Parathyroid adenoma (tissue), 2 donors: Measurements from ENCODE around the gene NECAP2.
"Not testable (repeated sequence)": the region's sequence is repeated elsewhere in the genome, so short reads cannot be mapped to it uniquely, and the experiment has no call there.

Experiments
- H2AFZ ChIP-seq: fragments of 300-600 bp; sonication (generic); one replicate; pipeline ENCODE4 v1.7.0; 2017; ENCODE audit warnings: antibody characterized with exemption, mild to moderate bottlenecking
- H3K27ac ChIP-seq: fragments of 300-600 bp; sonication (generic); one replicate; pipeline ENCODE4 v1.7.0; 2017
- H3K27me3 ChIP-seq: fragments of 300-600 bp; sonication (generic); one replicate; pipeline ENCODE4 v1.7.0; 2017; ENCODE audit warnings: low read length; ENCODE audit not compliant: control insufficient read depth, insufficient read depth
- H3K36me3 ChIP-seq: fragments of 300-600 bp; sonication (generic); one replicate; pipeline ENCODE4 v1.7.0; 2017; ENCODE audit warnings: low read length; ENCODE audit not compliant: control insufficient read depth, insufficient read depth
- H3K4me1 ChIP-seq: fragments of 300-600 bp; sonication (generic); one replicate; pipeline ENCODE4 v1.7.0; 2017; ENCODE audit warnings: control low read depth
- H3K4me2 ChIP-seq: fragments of 300-600 bp; sonication (generic); one replicate; pipeline ENCODE4 v1.7.0; 2017; ENCODE audit warnings: low read length
- H3K4me3 ChIP-seq: fragments of 300-600 bp; sonication (generic); one replicate; pipeline ENCODE4 v1.7.0; 2017; ENCODE audit warnings: low read depth, low read length
- H3K79me2 ChIP-seq: fragments of 300-600 bp; sonication (generic); one replicate; pipeline ENCODE4 v1.7.0; 2017; ENCODE audit warnings: control low read depth
- H3K9ac ChIP-seq: fragments of 300-600 bp; sonication (generic); one replicate; pipeline ENCODE4 v1.7.0; 2017; ENCODE audit warnings: mild to moderate bottlenecking
- H3K9me3 ChIP-seq: fragments of 300-600 bp; sonication (generic); one replicate; pipeline ENCODE4 v1.7.0; 2017; ENCODE audit warnings: low read length; ENCODE audit not compliant: control insufficient read depth
- donor health status: primary hyperparathyroidism.

NECAP2 gene

DNA sequence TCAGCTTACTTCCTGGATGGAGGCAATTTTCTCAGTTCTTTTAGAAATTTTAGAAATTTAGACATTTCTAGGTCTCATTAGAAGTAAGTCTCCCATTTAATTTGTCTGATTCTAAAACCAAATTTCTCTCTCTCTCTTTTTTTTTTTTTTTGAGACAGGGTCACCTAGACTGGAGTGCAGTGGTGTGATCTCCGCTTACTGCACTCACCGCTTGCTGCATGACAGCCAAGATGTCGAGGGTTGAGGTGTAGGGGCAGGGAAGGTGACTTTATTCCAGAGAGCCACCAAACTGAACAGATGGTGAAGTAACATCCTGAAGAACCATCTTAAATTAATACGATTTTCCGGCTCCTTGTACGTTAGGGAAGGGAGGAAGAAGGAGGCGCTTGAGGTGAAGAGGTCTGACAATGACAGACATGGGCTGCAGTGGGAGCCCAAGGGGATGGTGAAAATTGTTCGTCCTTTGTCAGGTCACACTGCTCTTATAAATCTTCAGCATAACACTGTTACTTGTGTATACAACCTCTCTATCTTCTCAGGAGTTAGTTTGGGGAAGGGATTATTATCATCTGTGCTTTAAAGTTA lies 68.4 kb downstream of the NECAP2 start:
- not testable (repeated sequence) for H3K4me2 ChIP-seq, H3K27me3 ChIP-seq, H3K9me3 ChIP-seq, H3K36me3 ChIP-seq, H3K4me3 ChIP-seq, H2AFZ ChIP-seq, H3K9ac ChIP-seq, H3K27ac ChIP-seq, H3K79me2 ChIP-seq, H3K4me1 ChIP-seq
